HepG2 (cell line): ENCODE results near the gene FLT3LG. TPM values are rescaled to one million over a fixed set of nuclear protein-coding genes. Genes with fewer than 3 reads are reported as not detected.

Source experiments
- ATF1 ChIP-seq: IDR thresholded peaks from 2 replicates; pipeline ENCODE4 v1.6.1; 2016; ENCODE audit warnings: mild to moderate bottlenecking, control low read depth
- CCDC6 ChIP-seq: sonication (generic); formaldehyde crosslinking; IDR thresholded peaks from 2 replicates; pipeline ENCODE4 v1.8.1; 2022; ENCODE audit warnings: mild to moderate bottlenecking, missing genetic modification reagents, moderate library complexity
- GABPA ChIP-seq, 2 experiments: IDR thresholded peaks; 2 replicates each; pipeline ENCODE4 v1.6.1; 2011 to 2016; ENCODE audit warnings: low read depth in 2 of 2, low read length in 1 of 2, missing biosample characterization in 1 of 2, missing genetic modification characterization in 1 of 2
- GATAD2A ChIP-seq: IDR thresholded peaks from 2 replicates; pipeline ENCODE4 v1.6.1; 2016
- HNRNPL ChIP-seq: fragments of 200-400 bp; formaldehyde crosslinking; IDR thresholded peaks from 2 replicates; pipeline ENCODE4 v1.6.1; 2017; ENCODE audit warnings: mild to moderate bottlenecking, low read depth, low read length
- IRF2 ChIP-seq: IDR thresholded peaks from 2 replicates; pipeline ENCODE4 v1.6.1; 2018; ENCODE audit warnings: missing genetic modification reagents, missing compliant biosample characterization
- MAFF ChIP-seq: IDR thresholded peaks from 2 replicates; pipeline ENCODE4 v1.6.1; 2011; ENCODE audit warnings: low read depth, low read length, improper control_type of control experiment
- RORA ChIP-seq: sonication (generic); formaldehyde crosslinking; IDR thresholded peaks from 2 replicates; pipeline ENCODE4 v1.5.0; 2020; ENCODE audit warnings: mild to moderate bottlenecking, missing genetic modification reagents, moderate library complexity
- TBX3 ChIP-seq: fragments of 450-650 bp; IDR thresholded peaks from 2 replicates; pipeline ENCODE4 v1.6.1; 2017; ENCODE audit warnings: antibody characterized with exemption, mild to moderate bottlenecking, inconsistent platforms, borderline replicate concordance
- YEATS2 ChIP-seq: sonication (generic); formaldehyde crosslinking; IDR thresholded peaks from 2 replicates; pipeline ENCODE4 v1.4.0; 2020; ENCODE audit warnings: missing genetic modification reagents, borderline replicate concordance
- ZFP1 ChIP-seq: IDR thresholded peaks from 2 replicates; pipeline ENCODE4 v1.6.1; 2016
- ZKSCAN5 ChIP-seq: sonication (generic); formaldehyde crosslinking; IDR thresholded peaks from 2 replicates; pipeline ENCODE4 v1.5.1; 2020; ENCODE audit warnings: mild to moderate bottlenecking, missing genetic modification reagents
- ZNF224 ChIP-seq: sonication (generic); formaldehyde crosslinking; IDR thresholded peaks from 2 replicates; pipeline ENCODE4 v1.5.0; 2020; ENCODE audit warnings: mild to moderate bottlenecking, missing genetic modification reagents
- ZNF350 ChIP-seq: sonication (generic); formaldehyde crosslinking; IDR thresholded peaks from 2 replicates; pipeline ENCODE4 v1.4.0; 2020; ENCODE audit warnings: mild to moderate bottlenecking, low read depth, missing genetic modification reagents, borderline replicate concordance
- ZNF557 ChIP-seq: sonication (generic); formaldehyde crosslinking; IDR thresholded peaks from 2 replicates; pipeline ENCODE4 v1.4.0; 2020; ENCODE audit warnings: missing genetic modification reagents
- ZSCAN12 ChIP-seq: sonication (generic); formaldehyde crosslinking; IDR thresholded peaks from 2 replicates; pipeline ENCODE4 v1.9.0; 2021; ENCODE audit warnings: mild to moderate bottlenecking, missing genetic modification reagents
- polyA plus RNA-seq, 8 experiments: library from polyadenylated mRNA; depleted of rRNA in 3 of 8; stranded (reverse) in 7 of 8; unstranded in 1 of 8; fragments of >200 nt; fragmentation: Illumina TruSeq in 4 of 8; extraction: Trizol in 4 of 8; gene quantifications; 2 replicates each; pipeline versions ENCODE4 v1.2.1 to v1.2.3, GENCODE V29; 2011 to 2016; ENCODE audit warnings: low read depth in 4 of 8, missing spikeins in 1 of 8, mixed read lengths in 1 of 8; ENCODE audit not compliant: insufficient read depth in 1 of 8
- total RNA-seq, 5 experiments: library from RNA; depleted of rRNA; stranded (reverse); fragments of >200 nt; fragmentation: Illumina TruSeq; extraction: Trizol; gene quantifications; 2 replicates each; pipeline ENCODE4 v1.2.3, GENCODE V29; 2016; ENCODE audit warnings: low read depth in 1 of 5
- TF ChIP-seq, protein P1 (sequence below): sonication (generic); formaldehyde crosslinking; IDR thresholded peaks from 2 replicates; pipeline ENCODE4 v1.4.0; 2020; ENCODE audit warnings: mild to moderate bottlenecking, missing genetic modification reagents
- TF ChIP-seq, protein P2 (sequence below): sonication (generic); formaldehyde crosslinking; conservative IDR thresholded peaks from 2 replicates; pipeline ENCODE4 v1.8.0; 2022; ENCODE audit warnings: low read depth, missing genetic modification reagents
- TF ChIP-seq, protein P3 (sequence below): sonication (generic); formaldehyde crosslinking; IDR thresholded peaks from 2 replicates; pipeline ENCODE4 v1.8.1; 2022; ENCODE audit warnings: mild to moderate bottlenecking, missing genetic modification reagents

FLT3LG gene
- total and polyA plus RNA-seq, 2 of the 13 experiments (the other 11 are each of a cell fraction or from before 2014, with no cell fraction given): 1.5 to 2.6 TPM

DNA sequence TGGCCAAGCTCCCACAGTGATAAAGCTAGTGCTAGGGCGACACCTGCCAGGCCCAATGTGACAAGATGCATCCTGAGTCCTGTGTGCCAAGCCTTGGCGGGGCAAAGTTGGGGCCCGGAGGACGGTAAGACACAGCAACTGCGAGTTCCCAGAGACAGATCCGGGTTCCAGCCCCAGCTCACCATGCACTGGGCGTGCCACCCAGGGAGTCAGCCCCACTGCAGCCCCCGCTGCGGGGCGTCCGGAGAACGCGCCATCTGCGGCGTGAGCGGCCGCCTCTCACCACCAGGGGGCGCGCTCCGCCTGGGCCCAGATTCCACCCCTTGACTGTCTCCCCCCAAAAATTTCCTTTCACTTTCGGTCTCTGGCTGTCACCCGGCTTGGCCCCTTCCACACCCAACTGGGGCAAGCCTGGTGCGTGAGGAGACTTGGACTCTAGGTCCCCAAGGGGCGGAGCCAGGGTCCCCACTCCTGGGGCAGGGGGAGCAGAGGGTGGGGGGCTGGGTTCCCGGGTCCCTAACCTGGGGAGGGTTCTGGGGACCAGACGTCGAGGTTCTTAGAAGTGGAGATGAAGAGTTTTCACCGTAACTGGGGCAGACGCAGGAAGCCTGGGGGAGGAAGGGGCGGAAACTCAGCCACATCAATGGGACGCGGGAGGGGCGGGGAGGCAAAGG lies at the start of gene FLT3LG (continued):
- TF ChIP-seq ZSCAN12 (CRISPR knock-in tag) (no peak), ZNF224 (no peak), RORA (CRISPR knock-in tag) (no peak), ZKSCAN5 (CRISPR knock-in tag) (no peak), ZNF350 (CRISPR knock-in tag) (0 out of 2 replicates have a peak, but pooled peaks have one; percentile 51), MAFF (no peak), IRF2 (peak; percentile 100), ZNF557 (no peak), YEATS2 (peak; percentile 34; the same call in 1 of the 2 replicates), HNRNPL (no peak), ZFP1 (CRISPR knock-in tag) (no peak), GATAD2A (CRISPR knock-in tag) (peak; percentile 49; the same call in 1 of the 2 replicates), CCDC6 (no peak), TBX3 (no peak), GABPA (IDR thresholded peaks at IDR 0.05; ENCODE audit: low read depth, low read length) (no peak), GABPA (CRISPR knock-in tag; IDR thresholded peaks at IDR 0.05; ENCODE audit: low read depth) (no peak), ATF1 (CRISPR knock-in tag) (no peak)
- TF ChIP-seq, protein P1, sequence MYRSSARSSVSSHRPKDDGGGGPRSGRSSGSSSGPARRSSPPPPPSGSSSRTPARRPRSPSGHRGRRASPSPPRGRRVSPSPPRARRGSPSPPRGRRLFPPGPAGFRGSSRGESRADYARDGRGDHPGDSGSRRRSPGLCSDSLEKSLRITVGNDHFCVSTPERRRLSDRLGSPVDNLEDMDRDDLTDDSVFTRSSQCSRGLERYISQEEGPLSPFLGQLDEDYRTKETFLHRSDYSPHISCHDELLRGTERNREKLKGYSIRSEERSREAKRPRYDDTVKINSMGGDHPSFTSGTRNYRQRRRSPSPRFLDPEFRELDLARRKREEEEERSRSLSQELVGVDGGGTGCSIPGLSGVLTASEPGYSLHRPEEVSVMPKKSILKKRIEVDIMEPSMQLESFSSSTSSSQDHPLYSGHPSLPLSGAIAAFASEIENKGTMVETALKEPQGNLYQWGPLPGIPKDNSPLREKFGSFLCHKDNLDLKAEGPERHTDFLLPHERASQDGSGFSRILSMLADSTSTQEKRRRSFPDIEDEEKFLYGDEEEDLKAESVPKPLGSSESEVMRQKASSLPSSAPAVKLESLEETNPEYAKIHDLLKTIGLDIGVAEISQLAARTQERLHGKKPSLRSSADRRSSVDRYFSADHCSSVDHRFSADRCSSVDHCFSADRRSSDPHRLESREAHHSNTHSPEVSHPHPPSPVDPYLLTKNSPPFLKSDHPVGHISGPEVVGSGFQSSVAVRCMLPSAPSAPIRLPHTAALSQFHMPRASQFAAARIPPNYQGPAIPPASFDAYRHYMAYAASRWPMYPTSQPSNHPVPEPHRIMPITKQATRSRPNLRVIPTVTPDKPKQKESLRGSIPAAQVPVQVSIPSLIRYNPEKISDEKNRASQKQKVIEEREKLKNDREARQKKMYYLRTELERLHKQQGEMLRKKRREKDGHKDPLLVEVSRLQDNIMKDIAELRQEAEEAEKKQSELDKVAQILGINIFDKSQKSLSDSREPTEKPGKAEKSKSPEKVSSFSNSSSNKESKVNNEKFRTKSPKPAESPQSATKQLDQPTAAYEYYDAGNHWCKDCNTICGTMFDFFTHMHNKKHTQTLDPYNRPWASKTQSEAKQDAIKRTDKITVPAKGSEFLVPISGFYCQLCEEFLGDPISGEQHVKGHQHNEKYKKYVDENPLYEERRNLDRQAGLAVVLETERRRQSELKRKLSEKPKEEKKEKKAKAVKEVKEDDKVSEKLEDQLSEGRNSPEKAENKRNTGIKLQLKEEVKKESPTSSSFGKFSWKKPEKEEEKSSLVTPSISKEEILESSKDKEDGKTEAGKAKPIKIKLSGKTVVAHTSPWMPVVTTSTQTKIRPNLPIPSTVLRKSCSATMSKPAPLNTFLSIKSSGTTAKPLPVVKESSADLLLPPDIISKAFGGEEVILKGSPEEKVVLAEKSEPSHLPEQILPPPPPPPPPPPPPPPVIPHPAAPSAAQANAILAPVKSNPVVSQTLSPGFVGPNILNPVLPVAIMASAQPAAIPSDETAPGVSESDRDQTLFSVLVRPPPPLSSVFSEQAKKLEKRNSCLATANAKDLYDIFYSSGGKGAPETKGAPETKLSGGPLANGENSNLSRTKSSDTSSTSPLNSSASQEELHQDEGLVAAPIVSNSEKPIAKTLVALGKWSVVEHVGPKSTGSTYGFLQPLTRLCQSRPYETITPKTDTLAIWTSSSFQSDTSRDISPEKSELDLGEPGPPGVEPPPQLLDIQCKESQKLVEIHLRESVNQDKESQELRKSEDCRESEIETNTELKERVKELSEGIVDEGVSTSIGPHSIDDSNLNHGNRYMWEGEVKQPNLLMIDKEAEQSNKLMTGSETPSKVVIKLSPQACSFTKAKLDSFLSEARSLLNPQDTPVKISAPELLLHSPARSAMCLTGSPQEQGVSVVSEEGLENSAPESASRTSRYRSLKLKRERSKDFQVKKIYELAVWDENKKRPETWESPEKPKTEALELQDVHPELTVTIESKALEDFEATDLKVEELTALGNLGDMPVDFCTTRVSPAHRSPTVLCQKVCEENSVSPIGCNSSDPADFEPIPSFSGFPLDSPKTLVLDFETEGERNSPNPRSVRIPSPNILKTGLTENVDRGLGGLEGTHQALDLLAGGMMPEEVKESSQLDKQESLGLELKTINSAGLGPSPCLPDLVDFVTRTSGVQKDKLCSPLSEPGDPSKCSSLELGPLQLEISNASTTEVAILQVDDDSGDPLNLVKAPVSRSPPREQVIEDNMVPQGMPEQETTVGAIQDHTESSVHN (CRISPR knock-in tag): no peak
- TF ChIP-seq, protein P2, sequence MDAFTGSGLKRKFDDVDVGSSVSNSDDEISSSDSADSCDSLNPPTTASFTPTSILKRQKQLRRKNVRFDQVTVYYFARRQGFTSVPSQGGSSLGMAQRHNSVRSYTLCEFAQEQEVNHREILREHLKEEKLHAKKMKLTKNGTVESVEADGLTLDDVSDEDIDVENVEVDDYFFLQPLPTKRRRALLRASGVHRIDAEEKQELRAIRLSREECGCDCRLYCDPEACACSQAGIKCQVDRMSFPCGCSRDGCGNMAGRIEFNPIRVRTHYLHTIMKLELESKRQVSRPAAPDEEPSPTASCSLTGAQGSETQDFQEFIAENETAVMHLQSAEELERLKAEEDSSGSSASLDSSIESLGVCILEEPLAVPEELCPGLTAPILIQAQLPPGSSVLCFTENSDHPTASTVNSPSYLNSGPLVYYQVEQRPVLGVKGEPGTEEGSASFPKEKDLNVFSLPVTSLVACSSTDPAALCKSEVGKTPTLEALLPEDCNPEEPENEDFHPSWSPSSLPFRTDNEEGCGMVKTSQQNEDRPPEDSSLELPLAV: no peak
- TF ChIP-seq, protein P3, sequence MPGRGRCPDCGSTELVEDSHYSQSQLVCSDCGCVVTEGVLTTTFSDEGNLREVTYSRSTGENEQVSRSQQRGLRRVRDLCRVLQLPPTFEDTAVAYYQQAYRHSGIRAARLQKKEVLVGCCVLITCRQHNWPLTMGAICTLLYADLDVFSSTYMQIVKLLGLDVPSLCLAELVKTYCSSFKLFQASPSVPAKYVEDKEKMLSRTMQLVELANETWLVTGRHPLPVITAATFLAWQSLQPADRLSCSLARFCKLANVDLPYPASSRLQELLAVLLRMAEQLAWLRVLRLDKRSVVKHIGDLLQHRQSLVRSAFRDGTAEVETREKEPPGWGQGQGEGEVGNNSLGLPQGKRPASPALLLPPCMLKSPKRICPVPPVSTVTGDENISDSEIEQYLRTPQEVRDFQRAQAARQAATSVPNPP (CRISPR knock-in tag): no peak
